Measurements from ENCODE around the gene ALLC.

ALLC gene

DNA sequence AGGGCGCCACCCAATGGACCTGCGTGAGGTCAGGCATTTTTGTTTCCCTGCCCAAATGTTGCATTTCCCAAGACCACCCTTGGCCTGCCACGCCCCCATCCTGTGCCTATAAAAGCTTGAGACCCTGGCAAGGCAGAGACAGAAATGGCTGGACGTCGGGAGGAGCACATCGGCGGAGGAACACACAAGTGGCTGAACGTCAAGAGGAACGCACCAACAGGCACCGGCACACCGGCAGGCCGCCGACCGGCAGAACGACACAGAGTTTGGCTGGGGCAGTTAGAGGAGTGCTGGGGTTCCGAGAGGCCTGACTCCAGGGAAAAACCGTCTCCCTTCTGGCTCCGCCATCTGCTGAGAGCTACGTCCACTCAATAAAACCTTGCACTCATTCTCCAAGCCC, 81.3 kb downstream of the ALLC start:
- Histone ChIP-seq H3K4me3 (ENCODE audit: low read length) (no peak overlapping the region), H3K27me3 (ENCODE audit: low read depth, low read length) (peaks cover 12% of the 10 kb centered on the region), H3K79me2 (ENCODE audit: low read length) (no peaks in the 10 kb centered on the region), H2AFZ (ENCODE audit: low read depth, low read length) (no peak overlapping the region), H3K9me3 (ENCODE audit: insufficient read depth, low read length) (no peaks in the 10 kb centered on the region), H3K4me1 (ENCODE audit: low read length) (no peaks in the 10 kb centered on the region), H3K36me3 (replicated peaks; ENCODE audit: low read depth, low read length) (no peaks in the 10 kb centered on the region), H3K27ac (ENCODE audit: low read length) (no peak overlapping the region), H3K4me2 (ENCODE audit: low read length) (no peak overlapping the region), H3K9ac (ENCODE audit: low read length) (no peak overlapping the region), H4K20me1 (ENCODE audit: insufficient read depth, low read length) (no peaks in the 10 kb centered on the region)
- TF ChIP-seq, protein P1, sequence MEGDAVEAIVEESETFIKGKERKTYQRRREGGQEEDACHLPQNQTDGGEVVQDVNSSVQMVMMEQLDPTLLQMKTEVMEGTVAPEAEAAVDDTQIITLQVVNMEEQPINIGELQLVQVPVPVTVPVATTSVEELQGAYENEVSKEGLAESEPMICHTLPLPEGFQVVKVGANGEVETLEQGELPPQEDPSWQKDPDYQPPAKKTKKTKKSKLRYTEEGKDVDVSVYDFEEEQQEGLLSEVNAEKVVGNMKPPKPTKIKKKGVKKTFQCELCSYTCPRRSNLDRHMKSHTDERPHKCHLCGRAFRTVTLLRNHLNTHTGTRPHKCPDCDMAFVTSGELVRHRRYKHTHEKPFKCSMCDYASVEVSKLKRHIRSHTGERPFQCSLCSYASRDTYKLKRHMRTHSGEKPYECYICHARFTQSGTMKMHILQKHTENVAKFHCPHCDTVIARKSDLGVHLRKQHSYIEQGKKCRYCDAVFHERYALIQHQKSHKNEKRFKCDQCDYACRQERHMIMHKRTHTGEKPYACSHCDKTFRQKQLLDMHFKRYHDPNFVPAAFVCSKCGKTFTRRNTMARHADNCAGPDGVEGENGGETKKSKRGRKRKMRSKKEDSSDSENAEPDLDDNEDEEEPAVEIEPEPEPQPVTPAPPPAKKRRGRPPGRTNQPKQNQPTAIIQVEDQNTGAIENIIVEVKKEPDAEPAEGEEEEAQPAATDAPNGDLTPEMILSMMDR (IDR thresholded peaks at IDR 0.05; ENCODE audit: low read depth, low read length), result no peak

- no peaks in the 10 kb centered on the region for H3K36me3 ChIP-seq (replicated peaks; ENCODE audit: low read depth, low read length)
- no peak overlapping the region for H2AFZ ChIP-seq (ENCODE audit: low read depth, low read length)
- TF ChIP-seq, protein P1 (IDR thresholded peaks at IDR 0.05; ENCODE audit: low read depth, low read length), result no peak
- no peak for TF ChIP-seq EZH2phosphoT487 (IDR thresholded peaks at IDR 0.05; ENCODE audit: low read depth)
- H3K9me3 ChIP-seq (ENCODE audit: insufficient read depth, low read length), result no peaks in the 10 kb centered on the region
- H3K79me2 ChIP-seq (ENCODE audit: low read length), result no peaks in the 10 kb centered on the region
- H3K27me3 ChIP-seq (ENCODE audit: low read depth, low read length), result peaks cover 5% of the 10 kb centered on the region; the same call in 1 of the 2 replicates
- H3K4me3 ChIP-seq (ENCODE audit: low read length), result no peak overlapping the region
- no peak overlapping the region for H3K27ac ChIP-seq (ENCODE audit: low read length)
- no peaks in the 10 kb centered on the region for H3K4me1 ChIP-seq (ENCODE audit: low read length)
- no peaks in the 10 kb centered on the region for H4K20me1 ChIP-seq (ENCODE audit: insufficient read depth, low read length)
- H3K4me2 ChIP-seq (ENCODE audit: low read length), result no peak overlapping the region
- no peak overlapping the region for H3K9ac ChIP-seq (ENCODE audit: low read length)
These were observed 83.4 kb downstream of the ALLC start for GRCh38 chr2:3741396-3741795.

DNA sequence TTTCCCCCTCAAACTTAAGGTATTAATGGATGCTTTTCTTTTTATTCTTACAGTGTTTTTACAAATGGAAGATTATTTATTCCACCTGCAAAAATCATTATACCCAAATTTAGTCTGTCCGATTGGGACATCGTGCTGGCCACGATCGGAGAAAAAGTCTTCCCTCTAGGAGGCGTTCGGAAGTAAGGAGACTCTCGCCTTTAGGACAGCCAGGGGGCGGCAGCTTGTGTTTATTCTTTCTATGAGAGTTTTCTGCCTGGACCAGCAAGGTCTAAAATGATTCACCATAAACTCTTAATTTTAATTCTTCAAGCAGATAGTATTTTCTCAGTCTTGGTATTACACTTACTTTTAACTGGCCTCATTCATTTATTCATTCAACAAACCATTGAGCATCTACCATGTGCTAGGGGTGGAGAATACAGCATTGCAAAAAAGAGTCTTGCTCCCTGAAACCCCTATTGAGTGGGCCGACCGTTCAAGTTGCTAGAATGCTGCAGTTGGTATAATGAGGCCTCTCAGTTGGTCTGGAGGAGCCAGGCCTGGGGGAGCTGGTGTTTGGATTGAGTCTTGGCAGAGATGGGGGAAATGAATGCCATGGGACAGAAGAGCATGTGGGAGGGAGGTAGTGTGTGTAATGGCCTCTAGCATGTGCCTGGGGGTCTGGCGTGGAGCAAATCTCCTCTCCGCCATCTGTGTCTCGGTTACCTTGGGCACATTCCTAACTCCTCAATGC, 84.0 kb downstream of the ALLC start:
- Histone ChIP-seq H2AFZ (ENCODE audit: low read depth, low read length) (no peak overlapping the region), H3K27me3 (ENCODE audit: low read depth, low read length) (0 out of 2 replicates have a peak, but pooled peaks cover under 1% of the 10 kb centered on the region)

DNA sequence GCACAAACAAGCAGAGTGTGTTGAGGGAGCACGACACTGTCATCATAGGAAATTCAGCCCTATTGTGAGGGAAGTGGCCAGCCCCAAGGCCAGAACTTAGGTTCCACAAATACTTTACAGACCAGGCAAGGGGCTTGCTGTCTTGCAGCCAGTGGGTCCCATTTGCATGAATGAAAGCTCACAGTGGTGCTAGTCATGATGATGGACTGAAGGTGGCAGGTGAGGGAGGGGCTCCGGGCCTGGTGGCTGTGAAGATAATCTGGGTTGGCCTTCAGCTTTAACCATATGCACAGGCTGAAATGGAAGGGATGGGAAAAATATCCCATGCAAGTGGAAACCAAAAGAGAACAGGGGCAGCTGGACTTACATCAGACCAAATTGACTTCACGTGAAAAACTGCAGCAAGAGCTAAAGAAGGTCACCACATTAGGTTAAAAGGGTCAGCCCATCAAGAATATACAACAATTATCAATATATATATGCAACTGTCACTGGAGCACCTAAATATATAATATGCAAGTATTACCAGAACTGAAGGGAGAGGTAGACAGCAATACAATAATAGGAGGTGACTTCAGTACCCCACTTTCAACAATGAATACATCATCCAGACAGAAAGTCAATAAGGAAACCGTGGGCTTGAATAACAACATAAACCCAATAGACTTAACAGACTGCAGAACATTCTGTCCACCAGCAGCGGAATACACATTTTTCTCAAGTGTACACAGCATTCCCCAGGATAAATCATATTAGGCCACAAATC, 84.9 kb downstream of the ALLC start:
- no peak overlapping the region for H3K9ac ChIP-seq (ENCODE audit: low read length)
- H3K79me2 ChIP-seq (ENCODE audit: low read length), result no peaks in the 10 kb centered on the region
- no peaks in the 10 kb centered on the region for H3K4me1 ChIP-seq (ENCODE audit: low read length)
- H4K20me1 ChIP-seq (ENCODE audit: insufficient read depth, low read length), result no peaks in the 10 kb centered on the region
- H3K36me3 ChIP-seq (replicated peaks; ENCODE audit: low read depth, low read length), result no peaks in the 10 kb centered on the region
- H3K9me3 ChIP-seq (ENCODE audit: insufficient read depth, low read length), result no peaks in the 10 kb centered on the region
- no peak overlapping the region for H3K27ac ChIP-seq (ENCODE audit: low read length)
- H2AFZ ChIP-seq (ENCODE audit: low read depth, low read length), result no peak overlapping the region
- H3K4me3 ChIP-seq (ENCODE audit: low read length), result no peak overlapping the region
- H3K27me3 ChIP-seq (ENCODE audit: low read depth, low read length), result peaks cover 9% of the 10 kb centered on the region; the same call in 1 of the 2 replicates
- TF ChIP-seq, protein P1 (IDR thresholded peaks at IDR 0.05; ENCODE audit: low read depth, low read length), result no peak
- no peak for TF ChIP-seq EZH2phosphoT487 (IDR thresholded peaks at IDR 0.05; ENCODE audit: low read depth)
- no peak overlapping the region for H3K4me2 ChIP-seq (ENCODE audit: low read length)

More for the DNA sequence above, 84.0 kb downstream of the ALLC start:
- Histone ChIP-seq H3K4me1 (ENCODE audit: low read length) (no peaks in the 10 kb centered on the region), H3K4me2 (ENCODE audit: low read length) (no peak overlapping the region), H3K4me3 (ENCODE audit: low read length) (no peak overlapping the region), H3K79me2 (ENCODE audit: low read length) (no peaks in the 10 kb centered on the region), H3K9ac (ENCODE audit: low read length) (no peak overlapping the region), H3K9me3 (ENCODE audit: insufficient read depth, low read length) (no peaks in the 10 kb centered on the region), H3K27ac (ENCODE audit: low read length) (no peak overlapping the region), H3K36me3 (replicated peaks; ENCODE audit: low read depth, low read length) (no peaks in the 10 kb centered on the region), H4K20me1 (ENCODE audit: insufficient read depth, low read length) (no peaks in the 10 kb centered on the region)
- TF ChIP-seq, protein P1 (IDR thresholded peaks at IDR 0.05; ENCODE audit: low read depth, low read length), result no peak
- no peak for TF ChIP-seq EZH2phosphoT487 (IDR thresholded peaks at IDR 0.05; ENCODE audit: low read depth)
